Progenitor cell of endocrine pancreas (in vitro differentiated cells): ENCODE data around the gene LDLR. TPM values are rescaled to one million over a fixed set of nuclear protein-coding genes. Genes with fewer than 3 reads are reported as not detected.
"Not testable (repeated sequence)": the region's sequence is repeated elsewhere in the genome, so short reads cannot be mapped to it uniquely, and the experiment has no call there.

Experiments used
- DNase-seq: peaks from one replicate; pipeline ENCODE4 v3.0.0; 2021; ENCODE audit warnings: low spot score; ENCODE audit not compliant: unreplicated experiment
- H3K27ac Mint-ChIP-seq: 2 replicates; pipeline ENCODE4 v1.8.0; 2021; ENCODE audit warnings: mild to moderate bottlenecking, moderate library complexity, mixed read lengths
- H3K27me3 Mint-ChIP-seq: 2 replicates; pipeline ENCODE4 v1.8.0; 2021; ENCODE audit warnings: mixed read lengths
- H3K36me3 Mint-ChIP-seq: 2 replicates; pipeline ENCODE4 v1.8.0; 2022; ENCODE audit warnings: mixed read lengths; ENCODE audit not compliant: insufficient read depth
- H3K4me1 Mint-ChIP-seq: 2 replicates; pipeline ENCODE4 v1.8.0; 2021; ENCODE audit warnings: low read depth, mixed read lengths
- H3K4me3 Mint-ChIP-seq: 2 replicates; pipeline ENCODE4 v1.8.0; 2021; ENCODE audit warnings: low read depth, mild to moderate bottlenecking, moderate library complexity, mixed read lengths
- H3K9me3 Mint-ChIP-seq: 2 replicates; pipeline ENCODE4 v1.8.0; 2021; ENCODE audit warnings: low read depth, mixed read lengths
- total RNA-seq: library from RNA; stranded (reverse); gene quantifications from 2 replicates; pipeline ENCODE4 v1.2.1, GENCODE V29; 2021
- TF ChIP-seq, protein P1 (sequence below): fragments of 200-600 bp; sonication (generic); IDR thresholded peaks from one replicate; pipeline ENCODE4 v1.5.0; 2021; ENCODE audit warnings: antibody characterized with exemption, mild to moderate bottlenecking; ENCODE audit not compliant: unreplicated experiment

LDLR gene
- total RNA-seq, 1 donor from 2014 or later, result 73.2 TPM

DNA sequence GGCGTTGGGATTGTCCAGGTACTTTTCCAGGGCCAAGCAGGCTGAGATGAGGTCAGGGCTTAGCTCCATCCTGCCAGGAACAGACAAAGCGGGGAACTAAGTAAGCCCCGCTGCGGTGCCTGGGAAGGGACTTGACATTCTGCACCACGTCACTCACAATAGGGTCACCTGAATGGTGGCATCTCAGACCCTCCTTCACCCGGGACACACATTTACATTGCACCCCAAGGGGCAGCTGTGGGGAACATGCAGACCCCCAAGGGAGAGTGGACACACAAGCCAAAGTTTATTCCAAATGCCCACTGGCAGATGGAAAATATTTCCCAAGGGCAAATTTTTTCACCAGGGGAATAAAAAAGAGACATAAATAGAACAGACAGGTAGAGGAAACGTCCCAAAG is 86.7 kb downstream of the LDLR start:
- H3K4me3 Mint-ChIP-seq, result no peak overlapping the region
- no peak for DNase-seq
- no peaks in the 10 kb centered on the region for H3K27me3 Mint-ChIP-seq
- H3K4me1 Mint-ChIP-seq, result no peaks in the 10 kb centered on the region
- H3K36me3 Mint-ChIP-seq, result peaks cover 15% of the 10 kb centered on the region
- no peak overlapping the region for H3K27ac Mint-ChIP-seq
- no peaks in the 10 kb centered on the region for H3K9me3 Mint-ChIP-seq
- TF ChIP-seq, protein P1, sequence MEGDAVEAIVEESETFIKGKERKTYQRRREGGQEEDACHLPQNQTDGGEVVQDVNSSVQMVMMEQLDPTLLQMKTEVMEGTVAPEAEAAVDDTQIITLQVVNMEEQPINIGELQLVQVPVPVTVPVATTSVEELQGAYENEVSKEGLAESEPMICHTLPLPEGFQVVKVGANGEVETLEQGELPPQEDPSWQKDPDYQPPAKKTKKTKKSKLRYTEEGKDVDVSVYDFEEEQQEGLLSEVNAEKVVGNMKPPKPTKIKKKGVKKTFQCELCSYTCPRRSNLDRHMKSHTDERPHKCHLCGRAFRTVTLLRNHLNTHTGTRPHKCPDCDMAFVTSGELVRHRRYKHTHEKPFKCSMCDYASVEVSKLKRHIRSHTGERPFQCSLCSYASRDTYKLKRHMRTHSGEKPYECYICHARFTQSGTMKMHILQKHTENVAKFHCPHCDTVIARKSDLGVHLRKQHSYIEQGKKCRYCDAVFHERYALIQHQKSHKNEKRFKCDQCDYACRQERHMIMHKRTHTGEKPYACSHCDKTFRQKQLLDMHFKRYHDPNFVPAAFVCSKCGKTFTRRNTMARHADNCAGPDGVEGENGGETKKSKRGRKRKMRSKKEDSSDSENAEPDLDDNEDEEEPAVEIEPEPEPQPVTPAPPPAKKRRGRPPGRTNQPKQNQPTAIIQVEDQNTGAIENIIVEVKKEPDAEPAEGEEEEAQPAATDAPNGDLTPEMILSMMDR, result no peak

GRCh38 chr19:11176466-11177193 is 87.4 kb downstream of the LDLR start:
- H3K27ac Mint-ChIP-seq, result no peak overlapping the region
- H3K36me3 Mint-ChIP-seq, result peaks cover 17% of the 10 kb centered on the region
- H3K9me3 Mint-ChIP-seq, result no peaks in the 10 kb centered on the region
- H3K4me1 Mint-ChIP-seq, result no peaks in the 10 kb centered on the region
- no peak overlapping the region for H3K4me3 Mint-ChIP-seq
- no peak for DNase-seq
- H3K27me3 Mint-ChIP-seq, result no peaks in the 10 kb centered on the region
- TF ChIP-seq, protein P1, result no peak

- TF ChIP-seq, protein P1, result no peak
- H3K27ac Mint-ChIP-seq, result no peak overlapping the region
- H3K27me3 Mint-ChIP-seq, result no peaks in the 10 kb centered on the region
- H3K36me3 Mint-ChIP-seq, result peaks cover 17% of the 10 kb centered on the region
- DNase-seq, result no peak
- no peaks in the 10 kb centered on the region for H3K4me1 Mint-ChIP-seq
- H3K9me3 Mint-ChIP-seq, result no peaks in the 10 kb centered on the region
- no peak overlapping the region for H3K4me3 Mint-ChIP-seq
Observed at GRCh38 chr19:11177592-11177991, 88.3 kb downstream of the LDLR start.

DNA sequence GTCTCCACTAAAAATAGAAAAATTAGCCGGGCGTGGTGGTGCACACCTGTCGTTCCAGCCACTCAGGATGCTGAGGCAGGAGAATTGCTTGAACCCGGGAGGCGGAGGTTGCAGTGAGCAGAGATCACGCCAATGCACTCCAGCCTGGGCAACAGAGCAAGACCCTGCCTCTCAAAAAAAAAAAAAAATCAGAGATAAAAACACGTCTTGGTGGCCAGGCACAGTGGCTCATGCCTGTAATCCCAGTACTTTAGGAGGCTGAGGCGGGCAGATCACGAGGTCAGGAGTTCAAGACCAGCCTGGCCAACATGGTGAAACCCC is 89.8 kb downstream of the LDLR start:
- H3K27me3 Mint-ChIP-seq, H3K9me3 Mint-ChIP-seq, H3K4me3 Mint-ChIP-seq, DNase-seq, H3K27ac Mint-ChIP-seq, H3K4me1 Mint-ChIP-seq: not testable (repeated sequence)
- peaks cover 21% of the 10 kb centered on the region for H3K36me3 Mint-ChIP-seq

DNA sequence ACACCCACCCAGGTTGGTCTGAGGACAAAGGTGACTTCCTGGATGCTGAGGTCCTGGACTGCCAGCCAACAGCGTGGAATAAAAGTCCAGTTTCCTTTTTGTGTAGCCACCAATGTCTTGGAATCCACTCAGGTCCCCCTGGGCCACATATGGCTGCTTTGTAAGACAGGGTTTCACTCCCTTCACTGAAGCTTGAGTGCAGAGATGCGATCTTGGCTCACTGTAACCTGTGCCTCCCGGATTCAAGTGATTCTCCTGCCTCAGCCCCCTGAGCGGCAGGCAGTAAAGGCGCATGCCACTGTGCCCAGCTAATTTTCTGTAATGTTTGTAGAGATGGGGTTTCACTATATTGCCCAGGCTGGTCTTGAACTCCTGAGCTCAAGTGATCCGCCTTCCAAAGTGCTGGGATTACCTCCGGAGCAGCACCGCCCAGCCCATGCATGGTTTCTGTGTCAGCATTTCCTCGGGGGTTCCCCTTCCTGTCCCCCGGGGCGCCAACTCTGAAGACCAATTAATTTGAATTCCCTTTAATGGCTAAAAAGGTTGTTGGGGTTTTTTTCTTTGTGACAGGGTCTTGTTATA is 90.5 kb downstream of the LDLR start:
- no peaks in the 10 kb centered on the region for H3K4me1 Mint-ChIP-seq
- no peaks in the 10 kb centered on the region for H3K27me3 Mint-ChIP-seq
- H3K27ac Mint-ChIP-seq, result no peak overlapping the region
- H3K9me3 Mint-ChIP-seq, result peaks cover 5% of the 10 kb centered on the region
- H3K4me3 Mint-ChIP-seq, result no peak overlapping the region
- TF ChIP-seq, protein P1, result no peak
- no peak for DNase-seq
- H3K36me3 Mint-ChIP-seq, result peaks cover 18% of the 10 kb centered on the region

DNA sequence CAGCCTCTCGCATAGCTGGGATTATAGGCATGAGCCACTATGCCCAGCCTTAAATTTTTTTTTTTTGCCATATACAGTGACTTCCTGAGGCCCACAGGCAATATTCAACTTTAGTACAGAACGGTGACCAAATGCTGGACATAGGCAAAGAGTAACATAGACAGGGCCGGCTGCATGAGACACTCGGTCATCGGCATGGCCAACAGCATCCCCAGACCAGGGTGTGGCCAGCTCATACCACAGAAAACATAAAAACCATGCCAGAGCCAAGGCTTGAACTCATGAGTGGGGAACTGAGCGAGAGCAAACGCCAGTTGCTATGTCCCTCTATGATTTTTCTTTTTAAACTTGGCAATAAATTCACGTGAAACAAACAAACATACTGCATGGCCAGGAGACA is 91.1 kb downstream of the LDLR start:
- Mint-ChIP-seq H3K27ac (no peak overlapping the region), H3K4me3 (no peak overlapping the region), H3K9me3 (peaks cover 5% of the 10 kb centered on the region), H3K4me1 (no peaks in the 10 kb centered on the region), H3K27me3 (no peaks in the 10 kb centered on the region), H3K36me3 (peaks cover 18% of the 10 kb centered on the region)
- TF ChIP-seq, protein P1, result no peak
- DNase-seq, result no peak

DNA sequence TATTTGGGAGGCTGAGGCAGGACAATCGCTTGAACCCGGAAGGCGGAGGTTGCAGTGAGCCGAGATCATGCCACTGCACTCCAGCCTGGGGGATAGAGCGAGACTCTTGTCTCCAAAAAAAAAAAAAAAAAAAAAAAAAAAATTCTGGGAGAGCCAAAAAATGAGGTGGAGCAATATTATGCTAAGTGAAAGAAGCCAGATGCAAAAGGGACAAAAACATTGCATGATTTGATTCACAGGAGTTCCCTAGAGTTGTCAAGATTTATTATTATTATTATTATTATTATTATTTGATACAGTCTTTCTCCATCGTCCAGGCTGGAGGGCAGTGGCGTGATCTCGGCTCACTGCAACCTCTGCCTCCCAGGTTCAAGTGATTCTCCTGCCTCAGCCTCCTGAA is 91.7 kb downstream of the LDLR start:
- not testable (repeated sequence) for H3K9me3 Mint-ChIP-seq, H3K27ac Mint-ChIP-seq, H3K27me3 Mint-ChIP-seq, H3K4me3 Mint-ChIP-seq, H3K4me1 Mint-ChIP-seq, DNase-seq
- H3K36me3 Mint-ChIP-seq, result peaks cover 21% of the 10 kb centered on the region
